HepG2 (cell line): Measurements from ENCODE around the gene RAB36.

Experiments used
- IRF2 ChIP-seq: IDR thresholded peaks from 2 replicates; pipeline ENCODE4 v1.6.1; 2018; ENCODE audit warnings: missing genetic modification reagents, missing compliant biosample characterization
- TF ChIP-seq, protein P1 (sequence below): sonication (generic); formaldehyde crosslinking; IDR thresholded peaks from 2 replicates; pipeline ENCODE4 v1.9.0; 2021; ENCODE audit warnings: missing genetic modification reagents, borderline replicate concordance
- TF ChIP-seq, protein P2 (sequence below), 2 experiments: IDR thresholded peaks; 2 replicates each; pipeline ENCODE4 v1.6.1; 2011 to 2012; ENCODE audit warnings: low read length in 2 of 2, borderline replicate concordance in 1 of 2, low read depth in 1 of 2, mild to moderate bottlenecking in 1 of 2, moderate library complexity in 1 of 2

DNA sequence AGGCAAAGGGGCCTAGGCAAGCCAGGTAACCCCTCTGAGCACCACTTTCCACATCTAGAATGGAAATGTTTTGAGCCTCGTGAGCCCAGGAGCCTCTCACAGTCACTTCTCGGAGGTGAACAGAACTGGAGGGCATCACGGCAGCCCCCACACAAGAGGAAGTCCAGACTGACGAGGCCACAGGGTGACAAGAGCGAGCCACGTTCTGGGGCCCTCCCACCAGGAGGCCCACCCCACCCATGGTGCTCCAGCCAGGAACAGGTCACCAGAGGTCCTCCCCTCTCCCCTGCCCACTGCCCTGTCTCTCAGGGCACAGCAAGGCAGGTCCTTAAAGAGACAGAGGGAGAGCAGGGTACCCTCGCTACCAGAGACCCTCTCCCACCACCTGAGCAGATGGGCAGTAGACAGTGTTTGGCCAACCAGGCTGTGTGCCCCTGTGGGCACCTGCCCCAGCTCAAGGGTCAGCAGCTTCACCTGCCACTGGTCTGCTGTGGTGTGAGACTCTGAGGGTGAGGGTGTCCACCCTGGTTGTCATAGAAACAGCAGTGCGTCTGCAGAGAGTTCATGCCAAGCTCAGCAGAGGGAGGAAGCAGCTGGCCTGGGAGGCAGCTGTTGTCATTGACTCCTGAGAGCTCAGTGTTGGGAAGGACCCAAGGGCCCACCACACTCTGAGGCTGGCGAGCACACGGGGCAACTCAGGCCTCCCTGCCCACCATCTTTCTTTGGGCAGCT is 34.9 kb upstream of the RAB36 start:
- TF ChIP-seq, protein P1, sequence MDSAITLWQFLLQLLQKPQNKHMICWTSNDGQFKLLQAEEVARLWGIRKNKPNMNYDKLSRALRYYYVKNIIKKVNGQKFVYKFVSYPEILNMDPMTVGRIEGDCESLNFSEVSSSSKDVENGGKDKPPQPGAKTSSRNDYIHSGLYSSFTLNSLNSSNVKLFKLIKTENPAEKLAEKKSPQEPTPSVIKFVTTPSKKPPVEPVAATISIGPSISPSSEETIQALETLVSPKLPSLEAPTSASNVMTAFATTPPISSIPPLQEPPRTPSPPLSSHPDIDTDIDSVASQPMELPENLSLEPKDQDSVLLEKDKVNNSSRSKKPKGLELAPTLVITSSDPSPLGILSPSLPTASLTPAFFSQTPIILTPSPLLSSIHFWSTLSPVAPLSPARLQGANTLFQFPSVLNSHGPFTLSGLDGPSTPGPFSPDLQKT (CRISPR knock-in tag): no peak
- TF ChIP-seq, protein P2, sequence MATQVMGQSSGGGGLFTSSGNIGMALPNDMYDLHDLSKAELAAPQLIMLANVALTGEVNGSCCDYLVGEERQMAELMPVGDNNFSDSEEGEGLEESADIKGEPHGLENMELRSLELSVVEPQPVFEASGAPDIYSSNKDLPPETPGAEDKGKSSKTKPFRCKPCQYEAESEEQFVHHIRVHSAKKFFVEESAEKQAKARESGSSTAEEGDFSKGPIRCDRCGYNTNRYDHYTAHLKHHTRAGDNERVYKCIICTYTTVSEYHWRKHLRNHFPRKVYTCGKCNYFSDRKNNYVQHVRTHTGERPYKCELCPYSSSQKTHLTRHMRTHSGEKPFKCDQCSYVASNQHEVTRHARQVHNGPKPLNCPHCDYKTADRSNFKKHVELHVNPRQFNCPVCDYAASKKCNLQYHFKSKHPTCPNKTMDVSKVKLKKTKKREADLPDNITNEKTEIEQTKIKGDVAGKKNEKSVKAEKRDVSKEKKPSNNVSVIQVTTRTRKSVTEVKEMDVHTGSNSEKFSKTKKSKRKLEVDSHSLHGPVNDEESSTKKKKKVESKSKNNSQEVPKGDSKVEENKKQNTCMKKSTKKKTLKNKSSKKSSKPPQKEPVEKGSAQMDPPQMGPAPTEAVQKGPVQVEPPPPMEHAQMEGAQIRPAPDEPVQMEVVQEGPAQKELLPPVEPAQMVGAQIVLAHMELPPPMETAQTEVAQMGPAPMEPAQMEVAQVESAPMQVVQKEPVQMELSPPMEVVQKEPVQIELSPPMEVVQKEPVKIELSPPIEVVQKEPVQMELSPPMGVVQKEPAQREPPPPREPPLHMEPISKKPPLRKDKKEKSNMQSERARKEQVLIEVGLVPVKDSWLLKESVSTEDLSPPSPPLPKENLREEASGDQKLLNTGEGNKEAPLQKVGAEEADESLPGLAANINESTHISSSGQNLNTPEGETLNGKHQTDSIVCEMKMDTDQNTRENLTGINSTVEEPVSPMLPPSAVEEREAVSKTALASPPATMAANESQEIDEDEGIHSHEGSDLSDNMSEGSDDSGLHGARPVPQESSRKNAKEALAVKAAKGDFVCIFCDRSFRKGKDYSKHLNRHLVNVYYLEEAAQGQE (IDR thresholded peaks at IDR 0.05; ENCODE audit: borderline replicate concordance in 1 of 2, low read depth in 1 of 2, low read length in 2 of 2): no peak
- no peak for TF ChIP-seq IRF2 (CRISPR knock-in tag)
